HG03442 (cell line): ENCODE results near the gene VIL1.

Source experiments
- ATAC-seq: cut with Tn5 transposase; IDR thresholded peaks from one replicate; pipeline ENCODE4 v1.9.1; 2021; ENCODE audit warnings: mild to moderate bottlenecking, moderate library complexity; ENCODE audit not compliant: unreplicated experiment

The VIL1 gene

DNA sequence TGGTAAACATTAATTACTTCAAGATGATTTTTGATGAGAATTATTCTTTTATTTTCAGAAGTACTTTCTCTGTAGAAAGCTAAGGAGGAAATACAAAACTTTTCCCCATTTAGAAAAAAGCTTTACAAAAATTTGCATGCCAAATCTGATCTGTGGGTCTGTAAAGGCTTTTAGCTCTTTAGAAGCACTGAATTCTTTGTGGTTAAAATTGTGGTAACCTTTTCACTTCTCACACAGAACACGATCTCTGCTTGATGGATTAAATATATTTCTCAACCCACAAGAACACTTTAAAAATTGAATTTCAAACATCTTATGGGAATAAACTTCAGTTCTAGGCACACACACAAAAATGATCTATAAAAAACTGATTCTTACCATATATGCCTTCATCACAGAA lies 63.7 kb downstream of the VIL1 start:
- ATAC-seq: no peak

DNA sequence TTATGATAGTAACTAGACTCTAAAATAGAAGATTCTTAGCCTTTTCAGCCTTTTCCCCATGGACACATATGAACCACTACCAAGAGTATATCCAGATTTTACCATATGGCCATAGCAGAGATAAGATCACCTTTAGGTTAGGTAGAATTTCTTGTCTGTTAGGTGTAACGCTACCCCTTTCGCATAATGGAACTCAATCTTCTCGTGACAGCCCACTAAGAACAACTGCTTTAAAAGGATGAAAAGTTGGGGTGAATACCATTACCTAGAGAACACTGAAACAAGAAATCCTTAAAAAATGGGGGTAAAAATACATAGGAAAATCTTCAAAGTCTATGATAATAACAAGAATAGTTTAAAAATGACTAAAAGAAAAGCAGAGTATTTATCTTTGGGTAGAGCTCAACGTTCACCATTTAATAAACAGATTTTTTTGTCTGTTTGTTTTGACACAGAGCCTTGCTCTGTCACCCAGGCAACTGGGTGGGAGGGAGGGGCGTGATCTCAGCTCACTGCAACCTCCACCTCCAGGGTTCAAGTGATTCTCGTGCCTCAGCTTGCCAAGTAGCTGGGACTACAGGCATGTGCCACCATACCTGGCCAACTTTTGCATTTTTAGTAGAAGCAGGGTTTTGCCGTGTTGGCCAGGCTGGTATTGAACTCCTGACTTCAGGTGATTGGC lies 67.2 kb downstream of the VIL1 start:
- ATAC-seq: no peak

DNA sequence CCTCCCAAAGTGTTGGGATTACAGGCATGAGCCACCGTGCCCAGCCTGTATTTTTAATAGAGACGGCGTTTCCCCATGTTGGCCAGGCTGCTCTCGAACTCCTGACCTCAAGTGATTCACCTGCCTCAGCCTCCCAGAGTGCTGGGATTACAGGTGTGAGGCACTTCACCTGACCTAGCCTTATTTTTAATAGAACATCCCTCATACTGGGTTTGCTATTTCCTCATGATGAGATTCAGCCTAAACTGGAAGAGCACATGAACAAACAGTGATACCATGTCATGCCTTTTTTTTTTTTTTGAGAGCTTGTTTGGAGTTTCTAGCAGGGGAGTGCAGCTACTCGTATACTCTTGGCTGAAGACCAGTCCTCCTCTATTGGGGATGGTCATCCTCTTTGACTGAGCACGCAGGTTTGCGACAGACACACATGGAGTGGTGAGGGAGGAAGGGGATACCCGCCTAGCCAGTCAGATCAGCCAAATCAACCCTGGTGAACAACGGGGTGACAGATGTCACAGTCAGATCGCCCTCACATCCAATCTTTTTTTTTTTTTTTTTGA lies 81.7 kb downstream of the VIL1 start:
- ATAC-seq: no peak

DNA sequence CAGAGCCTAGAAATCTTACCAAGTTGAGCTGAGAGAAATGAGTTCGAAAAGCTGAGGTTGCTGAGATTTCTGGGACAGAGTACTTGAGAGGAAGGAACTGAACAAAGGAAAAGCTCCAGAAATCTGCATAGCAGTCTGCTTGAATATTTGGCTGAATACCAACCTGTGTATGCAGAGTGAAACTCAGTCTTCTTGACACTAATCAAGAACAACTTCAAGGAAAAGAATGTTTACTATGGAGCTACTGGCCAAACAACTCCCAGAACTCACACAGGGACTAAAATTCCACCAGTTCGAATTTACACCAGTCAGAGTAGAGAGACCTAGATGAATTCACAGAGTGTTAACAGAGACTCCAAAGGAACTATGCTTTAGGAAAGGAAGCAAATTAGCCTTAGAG lies 82.7 kb downstream of the VIL1 start:
- ATAC-seq: no peak
